ENCODE measurements around the gene TRMT112. TPM values are rescaled to one million over a fixed set of nuclear protein-coding genes. Genes with fewer than 3 reads are reported as not detected.

Gene TRMT112
- total RNA-seq, 2 donors from 2014 or later, result 170 to 223 TPM

DNA sequence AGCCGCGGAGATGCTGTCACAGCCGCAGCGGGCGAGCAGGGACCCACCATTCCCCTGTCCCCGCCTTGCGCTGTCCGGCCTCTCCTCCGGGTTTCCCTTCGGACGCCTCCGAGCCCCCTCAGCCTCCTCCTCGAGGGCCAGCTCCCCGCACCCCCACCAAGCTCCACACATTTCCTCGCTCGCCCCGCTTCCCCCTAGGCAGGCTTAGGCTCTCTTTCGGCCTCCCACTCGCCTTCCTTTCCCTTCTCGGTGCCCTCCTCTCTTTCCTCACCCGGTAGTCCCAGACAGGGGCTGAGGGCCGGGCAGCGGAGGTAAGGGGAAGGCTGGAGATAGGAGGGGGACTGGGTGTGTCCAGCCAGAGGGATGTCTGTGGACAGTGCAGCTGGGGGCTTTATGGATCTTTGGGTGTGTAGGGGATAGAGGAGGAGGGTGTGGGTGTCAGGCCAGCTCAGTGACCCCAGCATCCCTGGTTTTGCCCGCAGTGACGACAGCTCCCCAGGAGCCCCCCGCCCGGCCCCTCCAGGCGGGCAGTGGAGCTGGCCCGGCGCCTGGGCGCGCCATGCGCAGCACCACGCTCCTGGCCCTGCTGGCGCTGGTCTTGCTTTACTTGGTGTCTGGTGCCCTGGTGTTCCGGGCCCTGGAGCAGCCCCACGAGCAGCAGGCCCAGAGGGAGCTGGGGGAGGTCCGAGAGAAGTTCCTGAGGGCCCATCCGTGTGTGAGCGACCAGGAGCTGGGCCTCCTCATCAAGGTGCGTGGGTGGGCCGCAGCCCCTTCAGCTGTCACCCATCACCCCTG lies 24.7 kb downstream of the TRMT112 start:
- peaks cover 16% of the 10 kb centered on the region for H3K4me1 ChIP-seq
- TF ChIP-seq POLR2A (IDR thresholded peaks at IDR 0.05), result no peak
- TF ChIP-seq, protein P1, sequence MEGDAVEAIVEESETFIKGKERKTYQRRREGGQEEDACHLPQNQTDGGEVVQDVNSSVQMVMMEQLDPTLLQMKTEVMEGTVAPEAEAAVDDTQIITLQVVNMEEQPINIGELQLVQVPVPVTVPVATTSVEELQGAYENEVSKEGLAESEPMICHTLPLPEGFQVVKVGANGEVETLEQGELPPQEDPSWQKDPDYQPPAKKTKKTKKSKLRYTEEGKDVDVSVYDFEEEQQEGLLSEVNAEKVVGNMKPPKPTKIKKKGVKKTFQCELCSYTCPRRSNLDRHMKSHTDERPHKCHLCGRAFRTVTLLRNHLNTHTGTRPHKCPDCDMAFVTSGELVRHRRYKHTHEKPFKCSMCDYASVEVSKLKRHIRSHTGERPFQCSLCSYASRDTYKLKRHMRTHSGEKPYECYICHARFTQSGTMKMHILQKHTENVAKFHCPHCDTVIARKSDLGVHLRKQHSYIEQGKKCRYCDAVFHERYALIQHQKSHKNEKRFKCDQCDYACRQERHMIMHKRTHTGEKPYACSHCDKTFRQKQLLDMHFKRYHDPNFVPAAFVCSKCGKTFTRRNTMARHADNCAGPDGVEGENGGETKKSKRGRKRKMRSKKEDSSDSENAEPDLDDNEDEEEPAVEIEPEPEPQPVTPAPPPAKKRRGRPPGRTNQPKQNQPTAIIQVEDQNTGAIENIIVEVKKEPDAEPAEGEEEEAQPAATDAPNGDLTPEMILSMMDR (IDR thresholded peaks at IDR 0.05), result no peak

DNA sequence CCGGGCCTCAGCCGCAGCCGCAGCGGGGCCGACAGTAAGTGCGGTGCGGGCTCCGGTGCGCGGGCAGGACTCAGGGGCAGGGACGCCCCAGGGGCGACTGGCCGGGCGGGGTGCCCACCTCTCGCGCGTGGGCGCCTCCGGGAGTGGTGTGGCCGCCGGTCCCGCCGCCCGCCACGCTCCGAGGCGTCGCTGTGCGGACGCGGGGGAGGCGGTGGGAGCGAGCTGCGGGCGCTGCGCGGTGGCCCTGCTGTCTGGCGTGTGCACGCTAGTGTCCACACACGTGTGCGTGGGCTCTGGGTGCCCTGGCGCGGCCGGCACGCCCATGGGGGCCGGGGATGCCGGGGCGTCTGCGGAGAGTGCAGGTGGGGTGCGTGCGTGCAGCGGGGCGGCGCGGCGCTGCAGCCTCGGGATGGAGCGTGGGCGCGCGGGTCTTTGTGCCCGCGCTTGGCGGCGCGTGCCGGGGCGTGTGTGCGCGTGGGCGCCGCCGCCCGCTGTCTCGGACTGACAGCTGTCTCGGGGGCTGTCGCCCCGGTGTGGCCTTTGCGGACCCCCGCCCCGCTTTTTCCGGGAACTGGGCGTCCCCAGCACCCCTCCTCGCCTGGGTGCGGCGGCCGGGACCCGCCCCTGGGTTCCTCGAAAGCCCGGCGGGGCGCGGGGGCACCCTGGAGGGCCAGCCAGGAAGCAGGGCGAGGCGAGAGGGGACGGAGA lies 25.5 kb downstream of the TRMT112 start:
- ATAC-seq (peak; percentile 23), DNase-seq (no peak)
- intact Hi-C loops (cut with DNase I), result no loop called here
- WGBS, 2 donors, result 1 to 6% methylated on average over 7 to 96 of the region's 96 CpGs
- Histone ChIP-seq H3K27me3 (peaks cover 0 to 25% of the 10 kb centered on the region in 2 donors), H3K36me3 (replicated peaks in 1 of 2; ENCODE audit: insufficient read depth in 1 of 2, low read depth in 2 of 2) (no peaks in the 10 kb centered on the region), H3K4me3 (no peak overlapping the region), H3K9me3 (no peaks in the 10 kb centered on the region), H3K27ac (no peak overlapping the region), H3K4me1 (peaks cover 16% of the 10 kb centered on the region)
- TF ChIP-seq, protein P1 (IDR thresholded peaks at IDR 0.05), result no peak
- no peak for TF ChIP-seq POLR2A (IDR thresholded peaks at IDR 0.05)

More for the DNA sequence above, 24.7 kb downstream of the TRMT112 start:
- ATAC-seq (no peak), DNase-seq (no peak)
- Histone ChIP-seq H3K27me3 (peaks cover 0 to 33% of the 10 kb centered on the region in 2 donors), H3K27ac (no peak overlapping the region), H3K9me3 (no peaks in the 10 kb centered on the region), H3K36me3 (replicated peaks in 1 of 2; ENCODE audit: insufficient read depth in 1 of 2, low read depth in 2 of 2) (no peaks in the 10 kb centered on the region), H3K4me3 (no peak overlapping the region)
- WGBS, 2 donors, result 36% methylated on average over 31 to 36 of the region's 42 CpGs
- intact Hi-C loops (cut with DNase I), result no loop called here

DNA sequence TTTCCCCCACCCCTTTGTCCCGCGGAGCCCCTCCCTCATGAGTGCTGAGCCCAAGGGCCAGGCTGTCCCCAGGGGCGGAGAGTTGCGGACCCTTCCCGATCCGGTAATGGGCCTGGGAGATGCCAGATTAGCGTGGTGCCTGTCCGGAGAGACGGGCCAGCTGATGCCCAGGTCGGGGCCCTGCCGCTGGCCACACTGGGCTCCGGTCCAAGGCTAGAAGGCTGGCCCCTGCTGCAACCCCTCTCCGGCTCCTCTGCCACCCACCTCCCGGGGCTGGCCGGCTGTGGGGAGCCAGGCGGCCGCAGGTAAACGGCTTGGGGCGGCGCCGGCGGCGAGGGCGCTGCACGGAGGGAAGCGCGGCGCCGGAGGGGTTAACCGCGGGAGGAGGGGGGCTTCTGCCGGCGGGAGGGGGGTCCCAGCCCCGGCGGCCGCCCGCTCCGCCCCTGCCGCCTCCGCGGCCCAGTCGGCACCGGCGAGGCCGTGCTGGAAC lies 26.1 kb downstream of the TRMT112 start, which contains the start of gene KCNK4:
KCNK4 (plus strand) TSS at position 41 of the 490 bp plus-strand sequence. CDS start 1,717 bp downstream, outside the sequence.
- H3K4me1 ChIP-seq, result peaks cover 22% of the 10 kb centered on the region
- H3K27me3 ChIP-seq, result peaks cover 0 to 21% of the 10 kb centered on the region in 2 donors
- intact Hi-C loops (cut with DNase I), result no loop called here
- no peak for ATAC-seq
- WGBS, 2 donors, result 10% methylated on average over 27 of the region's 45 CpGs; no CpG with 5 or more reads in 1 of the 2 donors
- no peak within 1 kb of the TSS for H3K27ac ChIP-seq
- no peak for DNase-seq
- H3K4me3 ChIP-seq, result no peak within 1 kb of the TSS
- no peaks in the 10 kb centered on the region for H3K9me3 ChIP-seq
- no peaks in the 10 kb centered on the region for H3K36me3 ChIP-seq (replicated peaks in 1 of 2; ENCODE audit: insufficient read depth in 1 of 2, low read depth in 2 of 2)
- TF ChIP-seq, protein P1 (IDR thresholded peaks at IDR 0.05), result no peak

DNA sequence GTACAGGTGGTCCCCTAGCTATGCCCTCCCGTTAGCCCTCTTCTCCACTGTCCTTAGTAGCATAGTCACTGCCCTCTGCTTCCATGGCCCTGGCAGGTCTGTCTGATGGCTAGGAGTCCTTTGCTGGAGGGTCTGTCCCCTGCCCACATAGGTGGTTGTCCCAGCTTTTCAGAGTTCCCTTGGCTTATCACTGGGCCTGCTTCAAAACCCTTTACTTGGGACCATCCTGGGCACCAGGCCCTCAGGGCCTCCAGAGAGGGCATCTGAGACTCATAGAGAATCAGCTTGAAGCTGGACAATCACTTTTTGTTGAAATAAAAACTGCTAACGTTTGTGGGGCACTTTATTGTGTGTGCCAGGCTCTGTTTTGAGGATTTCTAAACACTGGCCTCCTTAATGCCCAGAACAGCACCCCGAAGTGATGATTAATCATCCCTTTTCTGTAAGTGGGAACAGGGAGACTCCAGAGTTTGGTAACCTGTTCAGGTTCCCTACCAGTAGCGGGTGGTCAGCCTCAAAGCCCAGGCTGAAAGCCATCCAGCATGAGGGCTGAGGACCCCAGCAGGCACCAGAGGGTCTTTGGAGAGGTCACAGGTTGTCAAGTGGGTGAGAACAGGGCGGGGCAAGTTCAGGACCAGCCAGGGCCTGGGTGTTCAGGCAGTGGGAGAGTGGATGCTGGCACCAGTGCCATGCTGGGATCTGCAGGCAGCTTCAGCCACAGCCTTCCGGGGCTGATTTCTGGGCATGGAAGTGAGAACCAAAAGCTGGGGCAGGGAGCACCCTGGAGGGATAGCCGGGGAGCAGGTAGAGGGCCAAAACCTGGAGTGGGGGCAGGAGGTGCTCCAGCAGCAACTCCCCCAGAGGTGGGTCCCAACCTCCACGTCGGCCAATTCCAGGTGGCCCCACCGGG lies 26.8 kb downstream of the TRMT112 start:
- H3K9me3 ChIP-seq, result no peaks in the 10 kb centered on the region
- H3K27ac ChIP-seq, result no peak overlapping the region
- H3K4me3 ChIP-seq, result no peak overlapping the region
- no peaks in the 10 kb centered on the region for H3K36me3 ChIP-seq (replicated peaks in 1 of 2; ENCODE audit: insufficient read depth in 1 of 2, low read depth in 2 of 2)
- DNase-seq (no peak), ATAC-seq (no peak)
- WGBS, 2 donors, result 54 to 59% methylated on average over 4 to 10 of the region's 10 CpGs
- H3K27me3 ChIP-seq, result peaks cover 0 to 21% of the 10 kb centered on the region in 2 donors
- intact Hi-C loops (cut with DNase I), result no loop called here
- no peak for TF ChIP-seq POLR2A (IDR thresholded peaks at IDR 0.05)
- TF ChIP-seq, protein P1 (IDR thresholded peaks at IDR 0.05), result no peak
- peaks cover 27% of the 10 kb centered on the region for H3K4me1 ChIP-seq

All from body of pancreas (tissue), 4 donors.